Right lobe of liver (tissue), 6 donors: ENCODE measurements around the gene ULBP3. TPM values are rescaled to one million over a fixed set of nuclear protein-coding genes. Genes with fewer than 3 reads are reported as not detected.
"Not testable (repeated sequence)": the region's sequence is repeated elsewhere in the genome, so short reads cannot be mapped to it uniquely, and the experiment has no call there.

Source experiments
- ATAC-seq, 4 donors: fragments of 200-7000 bp; cut with Tn5 transposase; one replicate each; pipeline ENCODE4 v1.9.1; 2020; ENCODE audit warnings: mild to moderate bottlenecking in 4 of 4, moderate library complexity in 4 of 4
- DNase-seq, 3 donors: peaks; one replicate each; pipeline ENCODE4 v3.0.0-alpha.2; 2020
- H3K27ac ChIP-seq, 3 donors: fragments of 200-600 bp; one replicate each; pipeline ENCODE4 v1.8.0; 2022
- H3K27me3 ChIP-seq, 2 donors: fragments of 200-600 bp; one replicate each; pipeline ENCODE4 v1.8.0; 2022
- H3K36me3 ChIP-seq, 4 donors: fragments of 200-600 bp; sonication (generic) in 1 of 4; one replicate each; pipeline versions ENCODE4 v1.5.1 to v1.8.0; 2017 to 2022; ENCODE audit warnings: control low read depth in 1 of 4
- H3K4me1 ChIP-seq, 4 donors: fragments of 200-600 bp; sonication (generic) in 1 of 4; one replicate each; pipeline versions ENCODE4 v1.5.1 to v1.8.0; 2017 to 2022; ENCODE audit warnings: control low read depth in 1 of 4
- H3K4me3 ChIP-seq, 3 donors: fragments of 200-600 bp; one replicate each; pipeline ENCODE4 v1.8.0; 2022
- H3K9me3 ChIP-seq, 4 donors: fragments of 200-600 bp; sonication (generic) in 1 of 4; one replicate each; pipeline versions ENCODE4 v1.5.1 to v1.8.0; 2017 to 2022; ENCODE audit warnings: control low read depth in 1 of 4
- CTCF ChIP-seq, 4 donors: fragments of 200-600 bp in 3 of 4; fragments of 450-650 bp in 1 of 4; IDR thresholded peaks; one replicate each; pipeline versions ENCODE4 v1.5.1 to v1.8.0; 2016 to 2022; ENCODE audit warnings: antibody characterized with exemption in 4 of 4, mild to moderate bottlenecking in 2 of 4
- POLR2A ChIP-seq: fragments of 450-650 bp; IDR thresholded peaks from one replicate; pipeline ENCODE4 v1.6.1; 2017; ENCODE audit warnings: antibody characterized with exemption, mild to moderate bottlenecking
- WGBS: methylation state at CpG from one replicate; pipeline ENCODE4 v1.1.6; 2018; ENCODE audit warnings: low coverage, low lambda C conversion rate; ENCODE audit not compliant: insufficient coverage; ENCODE audit errors: missing lambda C conversion rate; 5-methylcytosine and 5-hydroxymethylcytosine counted together
- intact Hi-C, 2 donors: fragments of 100-400 bp; cut with DNase I; formaldehyde crosslinking; loops; one replicate each; pipeline versions ENCODE4 v1.11.2 to v1.14.1; 2022
- total RNA-seq, 6 experiments: library from RNA; depleted of rRNA in 2 of 6; stranded (reverse); fragments of >200 nt in 2 of 6; fragmentation: NEBNext Ultra II Directional in 3 of 6; extraction: Animal tissue kit (Norgen Biotek cat#: 25700) in 3 of 6; gene quantifications; one replicate each; pipeline versions ENCODE4 v1.1.0 to v1.2.4, GENCODE V29; 2016 to 2023
- donor health status: DM: no; HTN: yes; CAD: no.
- donor health status: DM: no; HTN: no; CAD: no.
- donor health status: DM: no; HTN: no; CAD: no.
- donor health status: DM: no; HTN: yes; CAD: no.
- donor health status: DM: no; HTN: yes; CAD: no.

ULBP3 gene
- total RNA-seq, 6 experiments from 2014 or later, result 0.34 to 1.7 (median 0.89) TPM

GRCh38 chr6:150018846-150019580 lies 49.9 kb downstream of the ULBP3 start:
- ATAC-seq (no peak), DNase-seq (no peak)
- intact Hi-C loops, result loop anchor here (5.0 kb wide), 1 partner anchor 87 kb away; no protein-coding TSS in a partner anchor
- no peak overlapping the region for H3K4me3 ChIP-seq
- no peaks in the 10 kb centered on the region for H3K4me1 ChIP-seq
- H3K36me3 ChIP-seq, result no peaks in the 10 kb centered on the region
- TF ChIP-seq POLR2A (no peak), CTCF (IDR thresholded peaks at IDR 0.05) (no peak)
- WGBS, result 43% methylated on average over 4 of the region's 6 CpGs
- H3K27me3 ChIP-seq, result peaks cover 0 to 12% of the 10 kb centered on the region in 2 donors
- H3K27ac ChIP-seq, result no peak overlapping the region
- no peaks in the 10 kb centered on the region for H3K9me3 ChIP-seq

DNA sequence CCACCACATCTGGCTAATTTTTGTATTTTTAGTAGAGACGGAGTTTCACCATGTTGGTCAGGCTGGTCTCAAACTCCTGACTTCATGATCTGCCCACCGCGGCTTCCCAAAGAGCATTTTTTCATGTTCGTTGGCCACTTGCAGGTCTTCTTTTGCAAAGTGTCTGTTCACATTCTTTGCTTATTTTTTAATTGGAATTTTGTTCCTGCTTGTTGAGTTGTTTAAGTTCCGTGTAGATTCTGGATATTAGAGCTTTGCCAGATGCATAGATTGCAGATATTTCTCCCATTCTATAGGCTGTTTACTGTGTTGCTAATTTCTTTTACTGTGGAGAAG lies 51.8 kb downstream of the ULBP3 start:
- ATAC-seq, DNase-seq, H3K4me3 ChIP-seq, H3K27ac ChIP-seq, H3K9me3 ChIP-seq, H3K36me3 ChIP-seq, H3K4me1 ChIP-seq: not testable (repeated sequence)
- 2% methylated on average over 5 of the region's 5 CpGs for WGBS
- peak in 1 of 4 donors; percentile 3 for TF ChIP-seq CTCF (IDR thresholded peaks at IDR 0.05)
- peaks cover 0 to 12% of the 10 kb centered on the region in 2 donors for H3K27me3 ChIP-seq
- intact Hi-C loops, result loop anchor here (5.0 kb wide), 1 partner anchor 85 kb away; no protein-coding TSS in a partner anchor

- no peak overlapping the region for H3K4me3 ChIP-seq
- H3K36me3 ChIP-seq, result no peaks in the 10 kb centered on the region
- intact Hi-C loops, result loop anchor here (5.0 kb wide), 1 partner anchor 84 kb away; no protein-coding TSS in a partner anchor
- 9% methylated on average over 6 of the region's 6 CpGs for WGBS
- TF ChIP-seq POLR2A (no peak), CTCF (IDR thresholded peaks at IDR 0.05) (peak; percentile 62 to 89 (median 76))
- H3K27me3 ChIP-seq, result peaks cover 0 to 12% of the 10 kb centered on the region in 2 donors
- ATAC-seq (peak; percentile 94 to 98 (median 96)), DNase-seq (peak in 2 of 3 donors; percentile 72 to 79)
- H3K27ac ChIP-seq, result no peak overlapping the region
- H3K4me1 ChIP-seq, result no peaks in the 10 kb centered on the region
- no peaks in the 10 kb centered on the region for H3K9me3 ChIP-seq
Measured at GRCh38 chr6:150016324-150017185, 52.4 kb downstream of the ULBP3 start.

- not testable (repeated sequence) for H3K27ac ChIP-seq
- peaks cover 0 to 12% of the 10 kb centered on the region in 2 donors for H3K27me3 ChIP-seq
- peak in 1 of 4 donors; percentile 26 for ATAC-seq
Measured at GRCh38 chr6:150015281-150016001, 53.5 kb downstream of the ULBP3 start.

GRCh38 chr6:150014623-150015280 lies 54.2 kb downstream of the ULBP3 start:
- peaks cover 0 to 12% of the 10 kb centered on the region in 2 donors for H3K27me3 ChIP-seq
- H3K36me3 ChIP-seq, ATAC-seq, DNase-seq, H3K9me3 ChIP-seq, H3K27ac ChIP-seq, H3K4me3 ChIP-seq, H3K4me1 ChIP-seq: not testable (repeated sequence)
- WGBS, result no CpG with 5 or more reads among the region's 50 CpGs
- intact Hi-C loops, result loop anchor here (5.0 kb wide), 1 partner anchor 82 kb away; no protein-coding TSS in a partner anchor

More at GRCh38 chr6:150015281-150016001, 53.5 kb downstream of the ULBP3 start:
- 3% methylated on average over 15 of the region's 15 CpGs for WGBS
- not testable (repeated sequence) for DNase-seq, H3K4me1 ChIP-seq, H3K4me3 ChIP-seq, H3K9me3 ChIP-seq, H3K36me3 ChIP-seq
- intact Hi-C loops, result loop anchor here (5.0 kb wide), 1 partner anchor 83 kb away; no protein-coding TSS in a partner anchor

DNA sequence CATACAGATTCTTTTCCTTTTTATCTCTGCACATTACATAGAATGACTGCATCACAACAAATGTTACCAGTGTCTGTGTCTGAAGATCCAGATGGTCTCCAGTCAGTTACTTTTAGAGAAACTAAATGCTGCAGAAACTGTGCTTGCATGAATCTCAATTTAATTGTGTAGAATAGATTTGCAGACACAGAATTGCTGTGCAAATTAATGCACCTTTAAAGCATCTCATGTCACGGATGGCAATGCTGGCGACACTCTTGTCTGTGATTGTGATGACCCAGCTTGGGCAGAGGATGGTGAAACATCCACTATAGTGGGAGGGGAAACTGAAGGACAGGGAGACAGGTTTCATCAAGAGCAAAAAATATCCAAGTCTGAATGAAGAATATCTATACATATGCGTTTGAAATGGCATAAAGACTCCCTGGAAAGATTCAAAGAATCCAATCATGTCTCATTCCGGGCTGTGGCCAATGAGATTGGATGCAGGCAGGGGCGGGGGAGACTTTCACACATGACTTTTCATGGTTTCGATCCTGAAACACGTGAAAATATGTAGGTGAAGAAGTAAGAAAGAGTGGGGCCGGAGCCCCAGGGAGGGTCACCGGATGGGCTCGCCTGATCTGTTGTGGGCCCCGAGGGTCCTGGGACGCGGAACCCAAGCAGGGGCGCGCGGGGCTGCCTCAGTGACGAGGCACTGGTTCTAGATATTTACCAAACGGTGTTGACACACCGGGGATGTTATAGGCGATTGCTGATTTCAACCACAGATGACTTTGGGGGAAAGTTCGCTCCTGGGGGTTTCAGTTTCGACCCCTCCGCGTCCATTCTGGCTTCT lies 54.9 kb downstream of the ULBP3 start:
- WGBS, result 15% methylated on average over 7 of the region's 24 CpGs
- intact Hi-C loops, DNase-seq: not testable (repeated sequence)

More for the DNA sequence above, 54.9 kb downstream of the ULBP3 start:
- not testable (repeated sequence) for H3K9me3 ChIP-seq, H3K27ac ChIP-seq, H3K4me1 ChIP-seq, ATAC-seq, H3K4me3 ChIP-seq, H3K36me3 ChIP-seq
- peaks cover 0 to 12% of the 10 kb centered on the region in 2 donors for H3K27me3 ChIP-seq
